Measurements from ENCODE around the gene HDGFL3. TPM values are rescaled to one million over a fixed set of nuclear protein-coding genes. Genes with fewer than 3 reads are reported as not detected.

Gene HDGFL3
- total RNA-seq, 1 donor: 52.0 TPM

GRCh38 chr15:83109532-83109931 is 98.1 kb downstream of the HDGFL3 start:
- DNase-seq (ENCODE audit: low read depth): no peak
- TF ChIP-seq CTCF (IDR thresholded peaks at IDR 0.05; ENCODE audit: insufficient read depth, low read length): no peak

GRCh38 chr15:83108266-83109219 is 99.1 kb downstream of the HDGFL3 start:
- peak overlapping the region; percentile 57 for H3K4me3 ChIP-seq (ENCODE audit: low read depth, low read length)
- TF ChIP-seq CTCF (IDR thresholded peaks at IDR 0.05; ENCODE audit: insufficient read depth, low read length): no peak
- DNase-seq (ENCODE audit: low read depth): peak; percentile 23

More at GRCh38 chr15:83109532-83109931, 98.1 kb downstream of the HDGFL3 start:
- H3K4me3 ChIP-seq (ENCODE audit: low read depth, low read length): no peak overlapping the region

GRCh38 chr15:83107841-83108181 is 99.8 kb downstream of the HDGFL3 start:
- H3K4me3 ChIP-seq (ENCODE audit: low read depth, low read length): peak overlapping the region; percentile 57
- no peak for DNase-seq (ENCODE audit: low read depth)
- TF ChIP-seq CTCF (IDR thresholded peaks at IDR 0.05; ENCODE audit: insufficient read depth, low read length): no peak

- no peak for TF ChIP-seq CTCF (IDR thresholded peaks at IDR 0.05; ENCODE audit: insufficient read depth, low read length)
- H3K4me3 ChIP-seq (ENCODE audit: low read depth, low read length): peak within 1 kb of the TSS; percentile 57
- no peak for DNase-seq (ENCODE audit: low read depth)
These were observed 100.4 kb downstream of the HDGFL3 start, which contains the start of gene TM6SF1 for GRCh38 chr15:83106994-83107840. Gene TM6SF1, plus strand, starts transcription at chr15:83107645. Its CDS starts 36 bp downstream, at chr15:83107681.

GRCh38 chr15:83105440-83105839 is 102.2 kb downstream of the HDGFL3 start:
- no peak for DNase-seq (ENCODE audit: low read depth)
- no peak for TF ChIP-seq CTCF (IDR thresholded peaks at IDR 0.05; ENCODE audit: insufficient read depth, low read length)

GRCh38 chr15:83104141-83104540 is 103.5 kb downstream of the HDGFL3 start:
- H3K4me3 ChIP-seq (ENCODE audit: low read depth, low read length): no peak overlapping the region
- no peak for TF ChIP-seq CTCF (IDR thresholded peaks at IDR 0.05; ENCODE audit: insufficient read depth, low read length)
- DNase-seq (ENCODE audit: low read depth): no peak

More at GRCh38 chr15:83105440-83105839, 102.2 kb downstream of the HDGFL3 start:
- no peak overlapping the region for H3K4me3 ChIP-seq (ENCODE audit: low read depth, low read length)
